Smooth muscle cell (in vitro differentiated cells): ENCODE results near the gene KCNMB4. TPM values are rescaled to one million over a fixed set of nuclear protein-coding genes. Genes with fewer than 3 reads are reported as not detected.

Experiments used
- DNase-seq: peaks from one replicate; lab custom pipeline; 2025; ENCODE audit not compliant: unreplicated experiment; lab: John Stamatoyannopoulos, UW
- H2AFZ ChIP-seq: fragments of 200-600 bp; sonication (generic); 2 replicates; pipeline ENCODE4 v1.6.0; 2016; ENCODE audit warnings: antibody characterized with exemption, low read depth, mild to moderate bottlenecking
- H3F3A ChIP-seq: fragments of 200-600 bp; sonication (generic); 2 replicates; pipeline ENCODE4 v1.6.0; 2017; ENCODE audit warnings: antibody characterized with exemption, low read depth
- H3K27ac ChIP-seq: fragments of 200-600 bp; sonication (generic); 2 replicates; pipeline ENCODE4 v1.5.1; 2016; ENCODE audit warnings: low read depth, mild to moderate bottlenecking
- H3K27me3 ChIP-seq: fragments of 200-600 bp; sonication (generic); 2 replicates; pipeline ENCODE4 v1.6.1; 2016; ENCODE audit warnings: low read depth, mild to moderate bottlenecking
- H3K36me3 ChIP-seq: fragments of 200-600 bp; sonication (generic); 2 replicates; pipeline ENCODE4 v1.5.1; 2016; ENCODE audit warnings: low read depth
- H3K4me1 ChIP-seq: fragments of 200-600 bp; sonication (generic); 2 replicates; pipeline ENCODE4 v1.5.1; 2016; ENCODE audit warnings: low read depth
- H3K4me2 ChIP-seq: fragments of 200-600 bp; sonication (generic); 2 replicates; pipeline ENCODE4 v1.6.0; 2016; ENCODE audit warnings: mild to moderate bottlenecking
- H3K4me3 ChIP-seq: fragments of 200-600 bp; sonication (generic); 2 replicates; pipeline ENCODE4 v1.5.1; 2016; ENCODE audit warnings: mild to moderate bottlenecking
- H3K79me2 ChIP-seq: fragments of 200-600 bp; sonication (generic); 2 replicates; pipeline ENCODE4 v1.6.0; 2016; ENCODE audit warnings: low read depth, mild to moderate bottlenecking
- H3K9ac ChIP-seq: fragments of 200-600 bp; sonication (generic); 2 replicates; pipeline ENCODE4 v1.6.0; 2016; ENCODE audit warnings: low read depth
- H3K9me3 ChIP-seq: fragments of 200-600 bp; sonication (generic); replicated peaks from 2 replicates; pipeline ENCODE4 v1.5.1; 2016; ENCODE audit warnings: low read depth
- H4K20me1 ChIP-seq: fragments of 200-600 bp; sonication (generic); 2 replicates; pipeline ENCODE4 v1.6.0; 2016; ENCODE audit warnings: low read depth
- CTCF ChIP-seq: fragments of 200-600 bp; sonication (generic); IDR thresholded peaks from 2 replicates; pipeline ENCODE4 v1.5.1; 2017; ENCODE audit warnings: borderline replicate concordance, mild to moderate bottlenecking, antibody characterized with exemption; ENCODE audit not compliant: insufficient read depth, poor library complexity, severe bottlenecking
- WGBS: methylation state at CpG from one replicate; pipeline ENCODE4 v1.1.7; 2016; ENCODE audit warnings: low lambda C conversion rate; 5-methylcytosine and 5-hydroxymethylcytosine counted together
- polyA plus RNA-seq: library from polyadenylated mRNA; unstranded; fragments of >200 nt; fragmentation: Nextera tagmentation; extraction: Ambion mirVana; gene quantifications from 2 replicates; pipeline ENCODE4 v1.2.1, GENCODE V29; 2016
- total RNA-seq: library from RNA; depleted of rRNA; stranded (reverse); fragments of >200 nt; gene quantifications from 2 replicates; pipeline ENCODE4 v1.2.3, GENCODE V29; 2014

KCNMB4 gene
- total and polyA plus RNA-seq, 2 experiments from 2014 or later, result 8.5 to 8.9 TPM

GRCh38 chr12:70379846-70380245 lies 13.8 kb downstream of the KCNMB4 start:
- H2AFZ ChIP-seq, result no peak overlapping the region
- H3K4me1 ChIP-seq, result no peaks in the 10 kb centered on the region
- H3K27me3 ChIP-seq, result no peaks in the 10 kb centered on the region
- peaks cover 18% of the 10 kb centered on the region for H3K79me2 ChIP-seq
- no peaks in the 10 kb centered on the region for H3K36me3 ChIP-seq
- no peak overlapping the region for H3K4me2 ChIP-seq
- no peak for TF ChIP-seq CTCF
- H4K20me1 ChIP-seq, result no peaks in the 10 kb centered on the region
- DNase-seq, result no peak
- H3F3A ChIP-seq, result no peaks in the 10 kb centered on the region
- H3K27ac ChIP-seq, result no peak overlapping the region
- no peak overlapping the region for H3K9ac ChIP-seq
- no peak overlapping the region for H3K4me3 ChIP-seq
- WGBS, result 47% methylated on average over 1 of the region's 1 CpG
- no peaks in the 10 kb centered on the region for H3K9me3 ChIP-seq

- no peak for TF ChIP-seq CTCF
- Histone ChIP-seq H3K9me3 (no peaks in the 10 kb centered on the region), H3K4me3 (no peak overlapping the region), H3K4me2 (no peak overlapping the region), H4K20me1 (no peaks in the 10 kb centered on the region), H3F3A (no peaks in the 10 kb centered on the region), H3K4me1 (no peaks in the 10 kb centered on the region), H2AFZ (no peak overlapping the region), H3K27ac (no peak overlapping the region), H3K36me3 (no peaks in the 10 kb centered on the region), H3K9ac (no peak overlapping the region), H3K79me2 (peaks cover 14% of the 10 kb centered on the region), H3K27me3 (no peaks in the 10 kb centered on the region)
- 98% methylated on average over 4 of the region's 4 CpGs for WGBS
- DNase-seq, result no peak
Observed at GRCh38 chr12:70383484-70383883, 17.4 kb downstream of the KCNMB4 start.

GRCh38 chr12:70383886-70384285 lies 17.8 kb downstream of the KCNMB4 start:
- Histone ChIP-seq H3K9me3 (no peaks in the 10 kb centered on the region), H3K9ac (no peak overlapping the region), H3K4me3 (no peak overlapping the region), H4K20me1 (no peaks in the 10 kb centered on the region), H3K36me3 (no peaks in the 10 kb centered on the region), H3K79me2 (peaks cover 18% of the 10 kb centered on the region), H2AFZ (no peak overlapping the region), H3K27me3 (no peaks in the 10 kb centered on the region), H3K4me2 (no peak overlapping the region), H3F3A (no peaks in the 10 kb centered on the region), H3K27ac (no peak overlapping the region), H3K4me1 (no peaks in the 10 kb centered on the region)
- TF ChIP-seq CTCF, result no peak
- WGBS, result 72% methylated on average over 3 of the region's 3 CpGs
- no peak for DNase-seq

GRCh38 chr12:70386771-70387170 lies 20.7 kb downstream of the KCNMB4 start:
- no peaks in the 10 kb centered on the region for H4K20me1 ChIP-seq
- no peak overlapping the region for H3K4me2 ChIP-seq
- H3K27me3 ChIP-seq, result no peaks in the 10 kb centered on the region
- H2AFZ ChIP-seq, result no peak overlapping the region
- no peak overlapping the region for H3K27ac ChIP-seq
- no peak overlapping the region for H3K4me3 ChIP-seq
- H3K36me3 ChIP-seq, result peaks cover 5% of the 10 kb centered on the region
- H3K79me2 ChIP-seq, result peaks cover 19% of the 10 kb centered on the region
- no peak overlapping the region for H3K9ac ChIP-seq
- 94% methylated on average over 1 of the region's 1 CpG for WGBS
- peaks cover 5% of the 10 kb centered on the region for H3K9me3 ChIP-seq
- no peaks in the 10 kb centered on the region for H3F3A ChIP-seq
- no peak for TF ChIP-seq CTCF
- no peak for DNase-seq
- no peaks in the 10 kb centered on the region for H3K4me1 ChIP-seq
